HG03460 (cell line): ENCODE results near the gene KLHL40.

Experiments
- ATAC-seq: cut with Tn5 transposase; IDR thresholded peaks from one replicate; pipeline ENCODE4 v1.9.1; 2021; ENCODE audit not compliant: unreplicated experiment

The KLHL40 gene

DNA sequence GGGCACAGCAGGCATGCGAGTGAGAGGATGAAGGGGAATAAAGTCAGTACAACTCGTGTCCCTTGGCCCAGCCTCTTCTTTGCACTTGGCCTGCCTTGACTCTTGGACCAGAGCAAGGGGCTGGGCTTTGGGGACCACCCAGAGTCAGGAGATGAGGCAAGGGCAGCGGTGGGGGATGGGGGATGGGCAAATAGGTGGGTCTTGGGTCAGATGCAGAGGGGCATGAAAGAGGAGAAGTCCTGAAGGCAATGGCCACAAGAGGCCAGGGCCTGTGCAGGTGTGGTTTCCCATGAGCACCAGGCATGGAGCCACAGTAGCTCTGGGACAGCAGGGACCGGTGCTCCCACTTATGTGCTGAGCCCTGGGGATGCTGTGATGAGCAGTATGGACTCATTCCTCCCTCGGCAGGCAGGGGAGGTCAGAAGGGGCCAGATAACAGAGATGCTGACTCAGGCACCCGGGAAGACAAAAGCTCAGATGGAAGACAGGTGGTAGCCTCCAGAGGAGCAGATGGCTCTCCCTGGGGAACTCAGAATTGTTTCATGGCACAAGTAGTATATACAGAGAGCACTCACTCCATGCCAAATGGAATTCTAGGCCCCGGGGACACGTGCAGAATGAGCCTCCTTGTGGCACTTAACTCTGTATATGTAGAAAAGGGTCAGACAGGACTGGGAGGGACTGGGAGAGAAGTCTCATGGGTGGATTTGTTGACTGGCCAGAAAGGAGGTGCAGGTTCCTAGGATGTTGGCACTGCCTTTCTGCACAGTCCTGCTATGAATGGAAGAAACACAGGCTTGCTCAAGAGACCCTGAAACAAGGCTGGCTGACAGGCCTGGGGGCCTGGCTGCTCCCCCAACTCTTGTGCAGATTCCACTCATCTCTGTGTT lies 17.6 kb upstream of the KLHL40 start:
- no peak for ATAC-seq

GRCh38 chr3:42668413-42668760 lies 16.9 kb upstream of the KLHL40 start:
- ATAC-seq, result no peak

DNA sequence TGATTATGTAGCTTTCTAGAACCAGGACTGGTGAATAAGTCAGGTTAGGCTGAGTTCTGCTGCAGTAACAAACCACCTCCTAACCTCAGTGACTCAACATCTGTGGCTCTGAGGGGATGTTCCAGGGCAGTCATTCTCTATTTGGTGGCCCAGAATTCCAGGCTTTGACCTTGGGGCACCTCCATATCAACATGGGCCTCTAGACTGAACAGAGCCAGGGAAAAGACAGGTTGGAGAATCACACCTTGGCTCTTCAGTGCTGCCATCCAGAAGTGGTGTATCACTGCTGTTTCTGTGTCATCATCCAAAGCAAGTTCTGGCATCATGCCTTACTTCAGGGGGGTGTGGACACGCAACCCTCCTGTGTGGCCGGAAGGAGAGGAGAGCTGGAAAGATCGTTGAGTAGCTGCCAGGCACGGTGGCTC lies 16.5 kb upstream of the KLHL40 start:
- ATAC-seq, result no peak

- ATAC-seq, result no peak
These were observed 15.2 kb upstream of the KLHL40 start for GRCh38 chr3:42670051-42670576.

GRCh38 chr3:42670670-42671069 lies 14.7 kb upstream of the KLHL40 start:
- no peak for ATAC-seq

DNA sequence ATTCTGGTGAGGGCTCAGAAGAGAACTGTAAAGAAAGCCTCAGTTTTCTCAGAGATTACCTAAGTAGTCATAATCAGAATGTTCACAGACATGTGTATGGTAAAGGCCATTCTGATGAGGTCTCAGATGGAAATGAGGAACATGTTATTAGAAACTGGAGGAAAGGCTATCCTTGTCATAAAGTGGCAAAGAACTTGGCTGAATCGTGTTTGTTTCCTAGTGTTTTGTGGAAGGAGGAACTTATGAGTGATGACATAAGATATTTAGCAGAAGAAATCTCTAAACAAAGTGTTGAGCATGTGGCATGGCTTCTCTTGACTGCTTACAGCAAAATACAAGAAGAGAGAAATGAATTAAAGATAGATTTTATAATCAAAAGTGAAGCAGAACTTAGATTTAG lies 12.8 kb upstream of the KLHL40 start:
- no peak for ATAC-seq

DNA sequence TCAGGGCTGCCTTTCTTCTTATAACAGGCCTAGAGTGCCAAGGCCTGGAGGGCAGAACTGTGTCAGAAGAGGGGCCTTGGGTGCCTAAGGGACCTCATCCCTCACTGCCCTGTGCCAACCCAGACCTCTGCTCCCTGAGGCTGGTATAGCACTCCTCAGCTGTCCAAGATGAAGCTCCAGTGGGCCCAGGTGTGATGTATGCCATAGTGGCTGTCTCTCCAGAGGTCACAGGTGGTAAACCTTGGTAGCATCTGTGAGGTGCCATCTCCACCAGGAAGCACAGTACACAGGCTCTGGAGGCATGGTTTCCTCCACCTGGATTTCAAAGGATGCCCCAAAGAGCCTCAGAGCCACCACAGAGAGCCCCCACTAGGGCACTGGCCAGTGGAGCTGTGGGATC lies 12.3 kb upstream of the KLHL40 start:
- ATAC-seq, result no peak

DNA sequence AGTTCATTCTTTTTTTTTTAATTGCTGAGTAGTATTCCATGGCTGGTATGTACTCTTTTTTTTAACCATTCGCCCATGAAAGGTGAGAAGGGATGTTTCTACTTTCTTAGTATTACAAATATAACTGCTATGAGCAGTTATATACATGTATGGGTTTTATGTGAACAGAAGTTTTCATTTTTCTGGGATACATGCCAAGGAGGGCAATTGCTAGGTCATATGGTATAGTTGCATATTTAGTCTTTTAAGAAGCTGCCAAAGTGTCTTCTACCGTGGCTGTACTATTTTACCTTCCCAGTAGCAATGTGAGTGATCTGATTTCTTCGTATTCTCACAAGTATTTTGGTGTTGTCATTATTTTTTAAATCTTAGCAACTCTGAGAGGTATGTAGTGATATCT lies 11.2 kb upstream of the KLHL40 start:
- ATAC-seq, result no peak

GRCh38 chr3:42675909-42676308 lies 9.4 kb upstream of the KLHL40 start:
- no peak for ATAC-seq

GRCh38 chr3:42678447-42678846 lies 6.9 kb upstream of the KLHL40 start:
- no peak for ATAC-seq

DNA sequence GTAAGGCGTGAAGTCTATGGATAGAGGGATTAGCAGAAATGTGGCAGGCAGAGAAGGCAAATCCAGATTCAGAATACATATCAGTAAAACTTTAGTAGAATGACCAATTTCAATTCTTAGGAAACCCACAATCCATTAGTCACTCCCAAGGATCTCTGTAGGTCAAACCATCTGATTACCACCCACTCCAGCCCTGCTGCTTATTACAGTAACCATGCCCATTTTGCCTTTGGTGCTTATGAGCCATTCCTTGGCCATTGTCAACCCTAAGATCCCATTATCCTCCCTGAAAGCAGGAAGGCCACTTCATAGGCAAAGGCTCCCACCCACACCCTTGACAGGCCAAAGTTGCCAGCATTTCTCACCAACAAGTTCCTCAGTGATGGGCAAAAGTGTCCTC lies 5.1 kb upstream of the KLHL40 start:
- no peak for ATAC-seq

- no peak for ATAC-seq
These were observed 4.5 kb upstream of the KLHL40 start for GRCh38 chr3:42680806-42681205.

GRCh38 chr3:42681361-42682038 lies 3.8 kb upstream of the KLHL40 start:
- ATAC-seq, result no peak

- ATAC-seq, result no peak
These were observed 2.9 kb upstream of the KLHL40 start for GRCh38 chr3:42682301-42683070.

- ATAC-seq, result no peak
These were observed 1.3 kb upstream of the KLHL40 start for GRCh38 chr3:42683875-42684598.

DNA sequence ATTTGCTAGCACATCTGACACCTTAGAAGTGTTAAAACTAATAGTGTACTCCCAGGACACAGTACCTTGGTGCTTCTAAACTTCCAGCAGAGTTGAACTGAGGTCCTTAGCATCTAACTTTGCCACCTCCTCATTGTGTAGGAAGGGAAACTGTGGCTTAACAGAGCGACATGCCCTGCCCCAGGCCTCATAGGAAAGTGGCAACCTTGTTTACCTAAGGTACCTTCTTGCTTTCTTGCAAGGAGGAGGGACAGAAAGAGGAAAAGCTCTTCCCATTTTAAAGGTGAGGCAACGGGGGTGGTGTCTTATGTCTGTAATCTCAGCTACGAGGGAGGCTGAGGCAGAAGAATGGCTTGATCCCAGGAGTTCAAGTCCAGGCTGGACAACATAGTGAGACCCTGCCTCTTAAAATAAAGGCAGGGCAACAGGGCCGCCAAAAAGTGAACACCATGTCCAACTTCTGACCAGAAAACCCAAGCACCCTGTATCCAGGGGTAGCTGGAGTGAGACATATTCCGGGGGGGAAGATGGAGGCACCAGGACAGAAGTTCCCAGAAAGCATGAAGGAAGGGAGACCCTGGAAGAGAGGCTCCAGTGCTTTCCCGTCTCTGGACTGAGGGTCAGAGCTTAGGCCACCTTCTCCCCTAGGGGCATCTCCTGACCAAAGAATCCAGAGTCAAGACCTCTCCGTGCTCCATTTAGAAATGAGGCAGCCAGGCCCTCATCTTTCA lies 540 bp upstream of the KLHL40 start:
- no peak for ATAC-seq

GRCh38 chr3:42685891-42686820 lies 819 bp downstream of the KLHL40 start:
- no peak for ATAC-seq

DNA sequence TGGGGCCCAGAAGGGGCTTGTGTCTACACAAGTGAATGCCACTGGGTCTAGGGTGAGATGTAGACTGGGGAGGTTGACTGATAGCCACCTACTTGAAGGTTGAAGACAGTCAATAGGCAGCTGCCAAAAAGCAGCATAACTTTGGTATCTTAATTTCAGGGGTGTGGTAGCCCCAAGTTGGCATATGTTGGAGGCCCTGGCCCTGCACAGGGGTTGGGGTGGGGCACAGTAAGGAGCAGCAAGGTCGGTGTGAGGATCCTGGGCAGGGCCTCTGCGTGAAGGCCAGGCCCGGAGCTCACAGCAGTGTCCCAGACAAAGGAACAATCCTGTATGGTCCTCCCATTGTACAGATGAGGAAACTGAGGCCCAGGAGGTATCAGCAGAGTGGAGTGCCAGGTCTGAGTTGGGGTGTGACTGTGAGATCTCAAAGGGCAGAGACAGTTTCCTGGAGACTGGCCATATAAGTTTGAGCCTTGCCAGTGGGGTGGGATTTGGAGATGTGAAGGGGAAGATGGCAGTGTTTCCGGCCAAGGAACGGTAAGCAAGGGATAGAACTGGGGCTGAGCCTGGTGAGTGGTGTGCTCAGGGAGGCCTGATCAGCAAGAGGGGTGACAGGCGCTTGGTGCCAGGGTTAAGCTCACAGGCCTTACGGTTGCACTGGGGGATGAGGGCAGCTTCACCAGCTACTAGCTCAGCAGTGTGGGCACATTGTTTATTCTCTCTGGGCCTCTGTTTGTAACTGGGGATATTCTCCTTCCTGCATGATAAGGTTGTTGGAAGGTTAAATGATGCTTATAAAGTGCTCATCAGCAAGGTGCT lies 1.7 kb downstream of the KLHL40 start:
- no peak for ATAC-seq
